Stomach (tissue), 4 donors: ENCODE results near the gene SLC29A3.

Experiments used
- CTCF ChIP-seq, 7 experiments: fragments of 450-650 bp in 4 of 7; fragments of 200-600 bp in 3 of 7; sonication (generic) in 3 of 7; IDR thresholded peaks; one replicate each; pipeline ENCODE4 v1.5.1; 2016 to 2019; ENCODE audit warnings: antibody characterized with exemption in 7 of 7, control low read depth in 2 of 7, mild to moderate bottlenecking in 1 of 7
- EP300 ChIP-seq: sonication (generic); formaldehyde crosslinking; IDR thresholded peaks from one replicate; pipeline ENCODE4 v1.6.1; 2017; ENCODE audit warnings: antibody characterized with exemption
- POLR2A ChIP-seq, 4 donors: fragments of 450-650 bp; IDR thresholded peaks; one replicate each; pipeline ENCODE4 v1.6.1; 2016; ENCODE audit warnings: antibody characterized with exemption in 4 of 4, control low read depth in 2 of 4, mild to moderate bottlenecking in 1 of 4, moderate library complexity in 1 of 4
- POLR2AphosphoS5 ChIP-seq, 3 donors: sonication (generic); formaldehyde crosslinking; IDR thresholded peaks; one replicate each; pipeline ENCODE4 v1.6.1; 2016; ENCODE audit warnings: antibody characterized with exemption in 3 of 3

GRCh38 chr10:71325267-71325666 is 6.2 kb downstream of the SLC29A3 start:
- TF ChIP-seq CTCF (IDR thresholded peaks at IDR 0.05) = no peak
- TF ChIP-seq POLR2A (IDR thresholded peaks at IDR 0.05) = no peak
- no peak for TF ChIP-seq POLR2AphosphoS5 (IDR thresholded peaks at IDR 0.05)
- TF ChIP-seq EP300 = no peak
